MM.1S (cell line): ENCODE data around the gene CCL5.

Experiments
- CTCF ChIP-seq: fragments of 300-600 bp; sonication (generic); IDR thresholded peaks from 2 replicates; pipeline ENCODE4 v1.5.1; 2016; ENCODE audit warnings: antibody characterized with exemption, low read length, mixed read lengths
- EZH2 ChIP-seq: fragments of 300-600 bp; sonication (generic); optimal IDR thresholded peaks from 2 replicates; pipeline ENCODE3; 2017; ENCODE audit warnings: low read depth, mild to moderate bottlenecking, antibody characterized with exemption, low read length, mixed read lengths

- TF ChIP-seq EZH2 (no peak), CTCF (no peak)
Measured at GRCh38 chr17:35866341-35866950, 13.7 kb downstream of the CCL5 start.
